GM18951 (cell line): ENCODE data around the gene ZKSCAN5.
A peak's percentile ranks its signal among the peaks of the same experiment; 100 is the strongest.

Experiments used
- POLR2A ChIP-seq: IDR thresholded peaks from 4 replicates; pipeline ENCODE4 v1.6.1; 2011; ENCODE audit warnings: mild to moderate bottlenecking; ENCODE audit not compliant: insufficient read length, insufficient read depth; ENCODE audit errors: extremely low read depth
- in situ Hi-C: fragments of 300-500 bp; cut with MboI; formaldehyde crosslinking; loops from one replicate; pipeline ENCODE4 v1.12.0; 2022; ENCODE audit warnings: low sequenced_read_pairs, mixed read lengths, inconsistent platforms; ENCODE audit not compliant: unreplicated experiment

The ZKSCAN5 gene

DNA sequence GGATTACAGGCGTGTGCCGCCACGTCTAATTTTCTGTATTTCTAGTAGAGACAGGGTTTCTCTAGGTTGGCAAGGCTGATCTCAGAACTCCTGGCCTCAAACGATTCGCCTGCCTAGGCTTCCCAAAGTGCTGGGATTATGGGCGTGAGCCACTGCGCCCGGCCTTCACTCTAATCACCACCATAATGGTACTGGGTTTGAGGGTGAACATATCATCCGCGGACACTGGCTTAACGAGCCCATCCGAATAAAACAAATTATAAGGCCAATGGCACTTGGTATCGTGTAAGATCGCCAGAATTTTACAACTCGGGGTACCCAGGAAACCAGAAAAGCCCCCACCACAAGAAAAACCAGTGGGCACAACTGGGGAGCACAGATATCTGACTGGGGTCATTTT is 46.9 kb downstream of the ZKSCAN5 start:
- in situ Hi-C loops = no loop called here
- TF ChIP-seq POLR2A = no peak

DNA sequence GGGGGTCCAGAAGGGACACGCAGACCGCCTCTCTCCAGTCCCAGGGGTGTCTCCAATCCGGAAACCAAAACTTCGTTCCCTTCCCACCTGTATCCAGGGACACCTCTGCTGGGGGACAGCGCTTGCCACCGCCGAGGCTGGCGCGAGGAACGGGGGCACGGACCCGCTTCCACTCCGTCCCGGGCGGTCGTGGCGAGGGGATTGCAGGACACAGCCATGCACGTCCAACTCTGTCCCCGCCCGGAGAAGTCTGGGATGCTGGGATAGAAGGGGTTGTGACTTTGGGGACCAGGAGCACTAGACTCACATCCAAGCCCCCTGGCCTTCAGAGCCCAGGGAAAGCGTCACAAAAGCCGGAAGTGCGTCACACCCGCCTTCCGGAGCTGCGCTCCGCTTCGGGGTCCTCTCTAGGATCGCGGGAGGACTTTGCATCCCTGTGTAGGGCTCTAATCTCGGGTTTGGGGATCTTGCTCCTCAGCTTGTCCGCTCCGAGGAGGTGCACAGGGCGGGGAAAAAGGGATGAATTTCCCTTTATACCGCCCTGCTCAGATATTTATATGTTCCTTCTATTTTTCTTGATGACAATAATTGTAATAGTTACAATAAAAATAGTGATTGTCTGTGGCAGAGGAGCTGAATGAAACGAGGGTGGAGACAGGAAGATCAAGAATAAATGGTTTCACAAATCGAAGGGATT is 47.5 kb downstream of the ZKSCAN5 start, which contains the start of gene FAM200A:
TSS of gene FAM200A (minus strand) at position 348 of the 697 bp plus-strand sequence. CDS start 3,707 bp downstream, outside the sequence.
- in situ Hi-C loops = no loop called here
- TF ChIP-seq POLR2A = peak; percentile 91

DNA sequence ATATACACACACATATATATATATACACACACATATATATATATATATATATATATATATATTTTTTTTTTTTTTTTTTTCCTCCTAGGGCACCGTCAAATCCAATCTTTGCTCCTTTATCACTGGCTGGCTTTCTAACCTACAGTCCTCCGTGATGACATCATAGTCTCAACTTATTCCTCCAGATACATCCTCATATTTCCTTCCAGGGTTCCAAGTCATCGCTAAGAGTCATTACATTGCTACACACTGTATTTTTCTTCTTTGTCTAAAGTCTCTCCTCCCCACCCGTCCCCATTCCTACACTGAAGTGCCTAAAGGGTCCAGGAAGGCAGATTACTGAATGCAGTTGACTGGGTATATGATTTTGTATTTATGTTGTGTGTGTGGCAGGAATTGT is 48.6 kb downstream of the ZKSCAN5 start:
- no peak for TF ChIP-seq POLR2A
- in situ Hi-C loops = no loop called here

DNA sequence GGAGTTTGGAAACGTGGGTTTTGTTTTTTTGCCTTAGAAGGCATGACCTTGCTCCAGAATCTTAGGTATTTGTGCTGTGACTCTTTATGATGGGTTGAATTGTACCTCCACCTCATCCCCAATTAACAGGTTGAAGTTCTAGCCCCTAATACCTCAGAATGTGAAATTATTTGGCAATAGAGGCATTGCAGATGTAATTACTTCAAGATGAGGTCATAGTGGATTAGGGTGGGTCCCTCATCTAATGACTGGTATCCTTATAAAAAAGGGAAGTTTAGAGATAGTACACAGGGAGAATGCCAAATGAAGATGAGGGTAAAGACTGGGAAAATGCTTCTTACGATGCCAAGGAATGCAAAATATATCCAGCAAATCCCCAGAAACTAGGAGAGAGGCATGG is 50.5 kb downstream of the ZKSCAN5 start:
- TF ChIP-seq POLR2A = no peak
- in situ Hi-C loops = no loop called here

- no peak for TF ChIP-seq POLR2A
- in situ Hi-C loops = no loop called here
These were observed 52.7 kb downstream of the ZKSCAN5 start for GRCh38 chr7:99557196-99557607.

DNA sequence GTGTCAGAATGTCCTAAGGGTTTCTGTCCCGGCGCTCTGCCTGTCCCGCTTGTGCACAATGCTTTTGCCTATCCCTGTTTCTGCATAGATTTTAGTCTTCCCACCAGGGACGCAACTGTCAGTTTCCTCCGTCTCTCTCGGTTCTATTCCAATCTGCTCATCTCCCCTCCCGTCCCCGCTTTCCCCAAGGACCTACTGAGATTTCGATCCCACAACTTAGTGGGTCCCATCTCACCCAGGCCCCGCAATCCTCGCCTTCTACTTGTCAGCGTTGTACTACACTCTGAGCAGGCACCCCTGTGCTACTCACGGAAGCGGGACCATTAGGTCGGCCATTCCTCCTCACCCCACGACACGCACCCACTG is 53.5 kb downstream of the ZKSCAN5 start:
- in situ Hi-C loops = no loop called here
- no peak for TF ChIP-seq POLR2A

DNA sequence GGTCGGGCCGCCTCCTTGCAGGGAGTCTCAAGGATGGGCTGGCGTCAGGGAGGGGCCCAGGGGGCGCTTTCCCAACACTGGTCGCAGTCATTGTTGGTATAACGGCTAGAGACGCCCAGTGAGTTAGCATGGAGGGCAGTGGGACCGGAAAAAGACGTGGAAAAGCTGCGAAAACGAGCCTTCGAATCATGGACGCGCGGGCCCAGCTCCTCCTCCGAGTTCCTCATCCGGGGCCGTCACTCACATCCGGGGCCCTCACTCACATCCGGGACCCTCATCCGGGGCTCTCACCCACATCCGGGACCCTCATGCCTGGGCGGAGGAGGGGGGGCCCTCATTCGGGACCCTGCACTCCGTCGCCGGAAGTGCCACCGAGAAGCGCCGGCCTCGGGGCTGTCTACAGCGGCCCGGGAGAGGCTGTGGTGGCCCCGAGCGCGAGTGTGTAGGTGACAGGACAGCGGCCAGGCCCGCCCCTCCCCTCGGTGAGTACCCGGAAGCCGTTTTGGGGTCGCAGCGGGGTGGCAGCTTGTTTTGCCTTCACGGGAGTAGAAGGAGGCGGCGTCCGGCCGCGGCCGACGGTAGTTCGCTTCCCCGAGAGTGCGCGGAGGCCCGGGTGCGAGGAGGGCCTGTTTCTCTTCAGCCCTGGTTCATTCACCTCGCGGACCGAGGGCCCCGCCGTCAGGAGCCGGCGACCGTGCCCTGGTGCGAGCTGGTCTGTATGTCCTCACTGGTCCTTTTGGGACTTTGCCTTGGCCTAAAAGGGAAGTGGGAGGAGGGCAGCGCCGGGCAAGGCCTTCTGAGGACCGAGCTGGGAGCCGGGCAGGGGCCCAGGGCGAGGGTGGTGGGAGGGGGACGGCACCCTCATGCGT is 54.1 kb downstream of the ZKSCAN5 start, which contains the start of gene ZNF655:
TSS of gene ZNF655 (plus strand) at position 337 of the 869 bp plus-strand sequence. CDS start 1,918 bp downstream, outside the sequence.
- TF ChIP-seq POLR2A = peak; percentile 89
- in situ Hi-C loops = no loop called here

DNA sequence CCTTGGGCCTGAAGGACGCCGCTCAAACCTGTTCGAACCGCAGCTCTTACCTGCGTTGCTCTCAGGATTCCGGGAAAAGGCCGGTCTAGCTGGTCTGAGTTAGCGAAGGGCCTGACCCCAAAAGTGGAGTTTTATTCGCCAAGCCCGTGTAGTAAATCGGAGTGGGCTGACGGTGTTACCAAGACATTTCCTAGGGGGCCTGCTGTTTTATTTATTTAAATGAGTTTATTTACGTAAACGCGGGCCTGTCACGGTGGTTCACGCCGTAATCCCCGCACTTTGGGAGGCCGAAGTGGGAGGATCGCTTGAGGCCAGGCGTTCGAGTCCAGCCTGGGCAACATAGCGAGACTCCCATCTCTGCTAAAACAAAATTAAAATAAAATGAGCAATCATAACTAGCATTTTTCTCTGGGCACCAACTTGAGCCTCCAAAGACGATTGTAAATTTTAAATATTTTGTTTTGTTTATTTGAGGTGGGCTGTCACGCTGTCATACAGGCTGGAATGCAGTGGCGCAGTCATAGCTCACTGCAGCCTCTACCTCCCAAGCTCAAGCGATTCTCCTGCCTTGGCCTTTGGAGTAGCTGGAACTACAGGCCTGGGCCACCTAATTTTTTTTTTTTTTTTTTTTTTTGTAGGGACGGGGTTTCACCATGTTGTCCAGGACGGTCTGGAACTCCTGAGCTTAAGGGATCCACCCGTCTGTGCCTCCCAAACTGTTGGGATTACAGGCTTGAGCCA is 54.9 kb downstream of the ZKSCAN5 start:
- in situ Hi-C loops = no loop called here

GRCh38 chr7:99560834-99561736 is 56.6 kb downstream of the ZKSCAN5 start:
- no peak for TF ChIP-seq POLR2A
- in situ Hi-C loops = no loop called here

More for the DNA sequence above, 54.9 kb downstream of the ZKSCAN5 start:
- TF ChIP-seq POLR2A = no peak

DNA sequence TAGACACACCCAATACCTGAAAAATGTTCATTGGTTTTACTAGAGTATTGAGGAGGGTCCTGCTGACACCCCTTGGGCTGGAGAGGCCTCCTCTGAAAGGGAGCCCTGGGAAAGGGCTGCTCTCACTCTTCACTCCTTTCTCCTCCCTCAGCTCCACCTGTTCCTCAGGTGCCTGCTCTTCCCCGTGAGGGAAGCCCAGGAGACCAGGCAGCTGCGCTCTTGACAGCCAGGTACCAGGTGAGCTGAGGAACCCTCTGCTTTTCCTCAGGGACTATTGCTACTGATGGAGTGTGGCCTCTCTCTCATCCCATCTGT is 57.2 kb downstream of the ZKSCAN5 start:
- TF ChIP-seq POLR2A = no peak
- in situ Hi-C loops = no loop called here

DNA sequence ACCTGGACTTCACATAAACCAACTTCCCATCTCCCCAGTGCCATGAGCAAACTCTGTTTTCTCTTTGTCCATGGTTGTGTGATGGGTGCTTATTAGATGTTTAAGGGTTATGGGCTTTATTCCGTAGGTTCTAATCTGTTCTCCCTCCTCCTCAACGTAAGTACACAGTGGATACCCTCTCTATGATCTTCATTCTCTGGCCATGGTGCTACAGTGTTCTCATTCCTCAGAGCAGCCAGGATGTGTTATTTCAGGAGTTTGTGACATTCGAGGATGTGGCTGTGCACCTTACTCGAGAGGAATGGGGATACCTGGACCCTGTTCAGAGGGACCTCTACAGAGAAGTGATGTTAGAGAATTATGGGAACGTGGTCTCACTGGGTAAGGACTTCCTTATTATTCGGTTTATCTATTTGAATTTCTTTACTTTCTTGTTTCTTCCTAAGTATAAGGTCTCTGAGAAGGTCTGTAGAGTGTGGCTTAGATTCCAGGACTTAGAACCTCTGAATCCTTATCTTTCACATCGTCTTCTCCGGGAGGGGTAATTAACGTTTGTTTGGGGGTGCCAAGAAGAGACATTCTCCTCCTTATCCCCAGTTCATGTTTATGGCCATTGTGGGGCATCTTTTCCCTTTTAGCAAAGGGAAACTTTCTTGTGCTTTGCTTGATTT is 57.8 kb downstream of the ZKSCAN5 start:
- in situ Hi-C loops = no loop called here
- TF ChIP-seq POLR2A = no peak

- TF ChIP-seq POLR2A = no peak
- in situ Hi-C loops = no loop called here
These were observed 58.4 kb downstream of the ZKSCAN5 start for GRCh38 chr7:99562832-99563231.
